H9 (cell line): ENCODE data around the gene POLA1. TPM values are rescaled to one million over a fixed set of nuclear protein-coding genes. Genes with fewer than 3 reads are reported as not detected.

ENCODE experiments used
- DNase-seq: peaks from one replicate; pipeline ENCODE4 v3.0.0-alpha.2; 2017
- H2AFZ ChIP-seq: one replicate; pipeline ENCODE4 v1.6.1; 2013; ENCODE audit warnings: mild to moderate bottlenecking, low read length, control low read depth, moderate library complexity
- H2AK5ac ChIP-seq: 2 replicates; pipeline ENCODE4 v1.6.1; 2013; ENCODE audit warnings: low read length, control low read depth, mixed read lengths; ENCODE audit not compliant: insufficient read length
- H2BK120ac ChIP-seq: one replicate; pipeline ENCODE4 v1.6.1; 2013; ENCODE audit warnings: low read depth, mild to moderate bottlenecking, low read length, control low read depth, inconsistent platforms; ENCODE audit not compliant: poor library complexity, severe bottlenecking
- H2BK12ac ChIP-seq: 2 replicates; pipeline ENCODE4 v1.6.1; 2013; ENCODE audit warnings: low read length, control low read depth, mixed read lengths, low read depth; ENCODE audit not compliant: insufficient read length
- H2BK15ac ChIP-seq: 2 replicates; pipeline ENCODE4 v1.6.1; 2013; ENCODE audit warnings: low read depth, low read length, control low read depth
- H2BK20ac ChIP-seq: one replicate; pipeline ENCODE4 v1.6.1; 2013; ENCODE audit warnings: low read depth, mild to moderate bottlenecking, low read length, control low read depth, inconsistent platforms; ENCODE audit not compliant: poor library complexity, severe bottlenecking
- H2BK5ac ChIP-seq: 2 replicates; pipeline ENCODE4 v1.6.1; 2013; ENCODE audit warnings: low read length, control low read depth, mixed read lengths; ENCODE audit not compliant: insufficient read length
- H3K14ac ChIP-seq: 2 replicates; pipeline ENCODE4 v1.6.1; 2013; ENCODE audit warnings: low read length, control low read depth; ENCODE audit not compliant: insufficient read depth
- H3K18ac ChIP-seq: 2 replicates; pipeline ENCODE4 v1.6.1; 2013; ENCODE audit warnings: low read depth, mild to moderate bottlenecking, mixed read lengths, low read length, control low read depth; ENCODE audit not compliant: insufficient read length
- H3K23ac ChIP-seq: 2 replicates; pipeline ENCODE4 v1.6.1; 2013; ENCODE audit warnings: low read length, control low read depth, mixed read lengths, low read depth; ENCODE audit not compliant: insufficient read length
- H3K23me2 ChIP-seq: 2 replicates; pipeline ENCODE4 v1.6.1; 2013; ENCODE audit warnings: low read depth, mild to moderate bottlenecking, mixed read lengths, low read length, control low read depth; ENCODE audit not compliant: insufficient read length, poor library complexity, severe bottlenecking
- H3K27ac ChIP-seq: 2 replicates; pipeline ENCODE4 v1.5.1; 2013; ENCODE audit warnings: low read length, control low read depth, mixed read lengths, low read depth; ENCODE audit not compliant: insufficient read length
- H3K27me3 ChIP-seq: 2 replicates; pipeline ENCODE4 v1.6.1; 2013; ENCODE audit warnings: low read length, control low read depth, inconsistent platforms; ENCODE audit not compliant: insufficient read depth
- H3K4ac ChIP-seq: 2 replicates; pipeline ENCODE4 v1.6.1; 2013; ENCODE audit warnings: low read depth, mild to moderate bottlenecking, control low read depth, inconsistent platforms, low read length, moderate library complexity
- H3K4me1 ChIP-seq: 2 replicates; pipeline ENCODE4 v1.6.1; 2013; ENCODE audit warnings: low read length, control low read depth, inconsistent platforms; ENCODE audit not compliant: insufficient read depth
- H3K4me2 ChIP-seq: 2 replicates; pipeline ENCODE4 v1.6.1; 2013; ENCODE audit warnings: low read length, control low read depth, mixed read lengths; ENCODE audit not compliant: insufficient read length, insufficient read depth
- H3K56ac ChIP-seq: 2 replicates; pipeline ENCODE4 v1.6.1; 2013; ENCODE audit warnings: low read depth, mild to moderate bottlenecking, mixed read lengths, low read length, control low read depth; ENCODE audit not compliant: insufficient read length
- H3K79me1 ChIP-seq: 2 replicates; pipeline ENCODE4 v1.6.1; 2013; ENCODE audit warnings: low read depth, mild to moderate bottlenecking, moderate library complexity, low read length, control low read depth, inconsistent platforms; ENCODE audit not compliant: insufficient read depth, poor library complexity, severe bottlenecking
- H3K79me2 ChIP-seq: 2 replicates; pipeline ENCODE4 v1.6.1; 2013; ENCODE audit warnings: low read length, control low read depth, inconsistent platforms; ENCODE audit not compliant: insufficient read depth
- H3K9ac ChIP-seq: 2 replicates; pipeline ENCODE4 v1.6.1; 2013; ENCODE audit warnings: low read length, control low read depth, mixed read lengths; ENCODE audit not compliant: insufficient read length; ENCODE audit errors: extremely low read depth
- H3K9me3 ChIP-seq: one replicate; pipeline ENCODE4 v1.6.1; 2013; ENCODE audit warnings: low read depth, low read length, inconsistent platforms; ENCODE audit not compliant: control insufficient read depth
- H3T11ph ChIP-seq: one replicate; pipeline ENCODE4 v1.6.1; 2013; ENCODE audit warnings: mild to moderate bottlenecking, low read length, control low read depth, inconsistent platforms
- H4K20me1 ChIP-seq: one replicate; pipeline ENCODE4 v1.6.1; 2013; ENCODE audit not compliant: control insufficient read depth, insufficient read length, insufficient read depth
- H4K5ac ChIP-seq: 2 replicates; pipeline ENCODE4 v1.6.1; 2013; ENCODE audit warnings: low read depth, mild to moderate bottlenecking, mixed read lengths, low read length, control low read depth; ENCODE audit not compliant: insufficient read length
- H4K8ac ChIP-seq: replicated peaks from 2 replicates; pipeline ENCODE4 v1.6.1; 2013; ENCODE audit warnings: low read length, control low read depth, mixed read lengths, low read depth; ENCODE audit not compliant: insufficient read length
- H4K91ac ChIP-seq: 2 replicates; pipeline ENCODE4 v1.6.1; 2013; ENCODE audit warnings: low read depth, mild to moderate bottlenecking, moderate library complexity, mixed read lengths, low read length, control low read depth; ENCODE audit not compliant: insufficient read length
- H3K27ac Mint-ChIP-seq, 3 experiments: 2 replicates in 2 of 3; 3 replicates in 1 of 3; pipeline ENCODE4 v1.8.0; 2020 to 2021; ENCODE audit warnings: mixed read lengths in 3 of 3, mild to moderate bottlenecking in 1 of 3, moderate library complexity in 1 of 3
- H3K27me3 Mint-ChIP-seq: 2 replicates; pipeline ENCODE4 v1.8.0; 2021; ENCODE audit warnings: low read depth, mild to moderate bottlenecking, moderate library complexity, mixed read lengths
- H3K36me3 Mint-ChIP-seq, 3 experiments: 2 replicates in 2 of 3; 3 replicates in 1 of 3; pipeline ENCODE4 v1.8.0; 2020 to 2021; ENCODE audit warnings: low read depth in 3 of 3, mixed read lengths in 3 of 3; ENCODE audit not compliant: insufficient read depth in 1 of 3
- H3K4me1 Mint-ChIP-seq, 2 experiments: 2 replicates each; pipeline ENCODE4 v1.8.0; 2020; ENCODE audit warnings: mixed read lengths in 2 of 2
- H3K4me3 Mint-ChIP-seq, 2 experiments: 2 replicates in 1 of 2; 3 replicates in 1 of 2; pipeline ENCODE4 v1.8.0; 2020 to 2021; ENCODE audit warnings: mild to moderate bottlenecking in 2 of 2, mixed read lengths in 2 of 2, moderate library complexity in 1 of 2
- H3K9me3 Mint-ChIP-seq, 2 experiments: 2 replicates in 1 of 2; 3 replicates in 1 of 2; pipeline ENCODE4 v1.8.0; 2020; ENCODE audit warnings: mild to moderate bottlenecking in 2 of 2, mixed read lengths in 2 of 2, moderate library complexity in 1 of 2
- CTCF ChIP-seq: fragments of 200-600 bp; sonication (generic); conservative IDR thresholded peaks from 3 replicates; pipeline ENCODE4 v1.8.0; 2021; ENCODE audit warnings: antibody characterized with exemption, mild to moderate bottlenecking
- WGBS: extraction: QIAGEN DNeasy Blood & Tissue Kit; methylation state at CpG from one replicate; pipeline ENCODE4 v1.1.7; 2013; ENCODE audit warnings: missing lambda C conversion rate, low lambda C conversion rate, mixed read lengths; ENCODE audit not compliant: insufficient read length; ENCODE audit errors: extremely low coverage; 5-methylcytosine and 5-hydroxymethylcytosine counted together
- total RNA-seq: library from RNA; stranded (reverse); gene quantifications from 2 replicates; pipeline ENCODE4 v1.2.1, GENCODE V29; 2021

Gene POLA1
- total RNA-seq, 1 experiment from 2014 or later: 60.2 TPM

DNA sequence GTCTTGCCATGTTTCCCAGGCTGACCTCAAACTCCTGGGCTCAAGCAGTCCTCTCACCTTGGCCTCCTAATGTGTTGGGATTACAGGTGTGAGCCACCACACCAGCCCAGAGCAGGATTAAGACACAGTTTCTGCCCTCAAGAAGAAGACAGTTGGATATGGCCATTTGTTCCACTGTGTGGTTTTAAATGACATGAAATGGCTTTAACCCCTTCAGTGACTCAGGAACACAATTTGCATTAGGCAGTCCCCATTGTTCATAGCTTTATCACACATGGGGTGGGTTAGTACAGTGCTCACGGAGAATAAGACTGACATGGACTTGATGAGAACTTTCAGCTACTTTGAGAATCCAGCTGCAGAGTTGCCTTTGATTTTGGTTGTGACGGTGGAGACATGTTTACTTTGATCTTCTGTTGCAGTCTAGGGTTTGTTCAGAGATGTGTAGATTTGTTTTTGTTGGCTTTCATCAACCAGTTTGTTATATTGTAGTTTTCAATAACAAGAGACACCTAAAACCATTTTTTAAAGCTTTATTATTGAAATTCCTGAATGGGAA lies 261.7 kb downstream of the POLA1 start:
- no peak overlapping the region for H4K5ac ChIP-seq
- H3K14ac ChIP-seq: no peak overlapping the region
- no peak overlapping the region for H3K4me2 ChIP-seq
- H3K56ac ChIP-seq: no peak overlapping the region
- H2BK12ac ChIP-seq: no peak overlapping the region
- H3K4me1 ChIP-seq: no peaks in the 10 kb centered on the region; the same call in 1 of the 2 replicates
- no peak overlapping the region for H2AK5ac ChIP-seq
- no peak overlapping the region for H3T11ph ChIP-seq
- no peaks in the 10 kb centered on the region for H4K20me1 ChIP-seq
- no peaks in the 10 kb centered on the region for H3K9me3 Mint-ChIP-seq
- no peak overlapping the region for H3K18ac ChIP-seq
- no peaks in the 10 kb centered on the region for H3K79me1 ChIP-seq
- no peak overlapping the region for H2BK20ac ChIP-seq
- no peaks in the 10 kb centered on the region for H3K27me3 ChIP-seq
- no CpG with 5 or more reads among the region's 2 CpGs for WGBS
- H4K91ac ChIP-seq: no peak overlapping the region
- H4K8ac ChIP-seq: no peak overlapping the region
- no peak for DNase-seq
- no peak for TF ChIP-seq CTCF
- no peak overlapping the region for H3K27ac ChIP-seq
- no peak overlapping the region for H2BK5ac ChIP-seq
- no peak overlapping the region for H3K4me3 Mint-ChIP-seq
- H2BK120ac ChIP-seq: no peak overlapping the region
- H3K4me1 Mint-ChIP-seq: peaks cover 39 to 49% of the 10 kb centered on the region in 2 experiments
- H3K27me3 Mint-ChIP-seq: no peaks in the 10 kb centered on the region
- H3K79me2 ChIP-seq: no peaks in the 10 kb centered on the region
- H3K9me3 ChIP-seq: no peaks in the 10 kb centered on the region
- no peaks in the 10 kb centered on the region for H3K23me2 ChIP-seq
- no peak overlapping the region for H3K23ac ChIP-seq
- no peak overlapping the region for H3K27ac Mint-ChIP-seq
- no peak overlapping the region for H3K9ac ChIP-seq
- peaks cover 0 to 3% (median 0%) of the 10 kb centered on the region in 3 experiments; a peak in 1 of 7 replicates for H3K36me3 Mint-ChIP-seq
- no peak overlapping the region for H2AFZ ChIP-seq
- no peak overlapping the region for H2BK15ac ChIP-seq
- no peak overlapping the region for H3K4ac ChIP-seq
